GM12878 (cell line): ENCODE data around the gene RHOC. TPM values are rescaled to one million over a fixed set of nuclear protein-coding genes. Genes with fewer than 3 reads are reported as not detected.

ENCODE experiments used
- ATAC-seq: fragments of 200-7000 bp; cut with Tn5 transposase; 3 replicates; pipeline ENCODE4 v1.9.1; 2020; ENCODE audit warnings: mild to moderate bottlenecking, moderate library complexity
- BruUV-seq: library from RNA; stranded (reverse); fragments of 400-500 nt; replicated peaks from 2 replicates; lab custom pipeline; 2021; lab: Mats Ljungman, UMichigan
- CTCF ChIA-PET: fragments of 300-600 bp; sonication (Branson Sonifier 250); formaldehyde crosslinking; extraction: SDS; loops from one replicate; lab custom pipeline; 2021; ENCODE audit warnings: inconsistent platforms; lab: Yijun Ruan, JAX
- POLR2A ChIA-PET: fragments of 350-600 bp; formaldehyde crosslinking; extraction: SDS; loops from one replicate; lab custom pipeline; 2021; ENCODE audit warnings: inconsistent platforms; lab: Charles Lee
- RAD21 ChIA-PET: fragments of 300-600 bp; sonication (Branson Sonifier 250); formaldehyde crosslinking; loops from one replicate; lab custom pipeline; 2023; ENCODE audit warnings: antibody characterized with exemption; ENCODE audit not compliant: unreplicated experiment; lab: Charles Lee
- SMC1A ChIA-PET: fragments of 300-600 bp; sonication (Branson Sonifier 250); formaldehyde crosslinking; loops from one replicate; lab custom pipeline; 2023; ENCODE audit not compliant: unreplicated experiment, uncharacterized antibody; lab: Charles Lee
- DNase-seq: peaks from one replicate; pipeline ENCODE4 v3.0.0-alpha.2; 2011; ENCODE audit warnings: low read depth, low spot score
- FAIRE-seq: peaks from 3 replicates; lab custom pipeline; 2011; peaks lifted over from hg19 to GRCh38; lab: Jason Lieb, UNC
- H2AFZ ChIP-seq: 2 replicates; pipeline ENCODE4 v1.6.0; 2011; ENCODE audit warnings: low read depth, low read length, control low read depth; ENCODE audit not compliant: control insufficient read depth
- H3K27ac ChIP-seq: 2 replicates; pipeline ENCODE4 v1.5.1; 2011; ENCODE audit warnings: control low read depth; ENCODE audit not compliant: control insufficient read depth, insufficient read depth
- H3K27me3 ChIP-seq, 2 experiments: replicated peaks in 1 of 2; 2 replicates each; pipeline versions ENCODE4 v1.6.0 to v1.6.1; 2011; ENCODE audit warnings: low read length in 1 of 2; ENCODE audit not compliant: control insufficient read depth in 2 of 2, insufficient read depth in 2 of 2
- H3K36me3 ChIP-seq, 2 experiments: 2 replicates each; pipeline ENCODE4 v1.5.1; 2011; ENCODE audit warnings: low read length in 1 of 2; ENCODE audit not compliant: control insufficient read depth in 2 of 2, insufficient read depth in 2 of 2
- H3K4me1 ChIP-seq: 2 replicates; pipeline ENCODE4 v1.6.1; 2011; ENCODE audit warnings: mild to moderate bottlenecking, low read length, moderate library complexity, mixed read lengths; ENCODE audit not compliant: control insufficient read depth, insufficient read depth
- H3K4me2 ChIP-seq: 2 replicates; pipeline ENCODE4 v1.6.0; 2011; ENCODE audit warnings: control low read depth; ENCODE audit not compliant: control insufficient read depth, insufficient read depth
- H3K4me3 ChIP-seq: fragments of 200-600 bp; sonication (generic); 2 replicates; pipeline ENCODE4 v1.5.1; 2016
- H3K79me2 ChIP-seq: 2 replicates; pipeline ENCODE4 v1.6.0; 2011; ENCODE audit warnings: low read length; ENCODE audit not compliant: control insufficient read depth, insufficient read depth
- H3K9ac ChIP-seq: 2 replicates; pipeline ENCODE4 v1.8.0; 2011; ENCODE audit warnings: low read length, control low read depth, mixed read lengths; ENCODE audit not compliant: control insufficient read depth, insufficient read depth
- H3K9me3 ChIP-seq: replicated peaks from 3 replicates; pipeline ENCODE4 v1.5.1; 2011; ENCODE audit warnings: mild to moderate bottlenecking, low read length; ENCODE audit not compliant: control insufficient read depth, insufficient read depth
- H4K20me1 ChIP-seq: 2 replicates; pipeline ENCODE4 v1.6.0; 2011; ENCODE audit not compliant: control insufficient read depth, insufficient read depth
- CREB1 ChIP-seq: IDR thresholded peaks from 2 replicates; pipeline ENCODE4 v1.6.1; 2012; ENCODE audit warnings: low read depth, mild to moderate bottlenecking, inconsistent platforms
- MTA3 ChIP-seq: IDR thresholded peaks from 2 replicates; pipeline ENCODE4 v1.6.1; 2012; ENCODE audit warnings: low read length, inconsistent platforms, borderline replicate concordance
- POLR2A ChIP-seq: IDR thresholded peaks from 2 replicates; pipeline ENCODE4 v1.6.1; 2011; ENCODE audit warnings: low read depth, mild to moderate bottlenecking, low read length
- POU2F2 ChIP-seq: IDR thresholded peaks from 3 replicates; pipeline ENCODE4 v1.6.1; 2011; ENCODE audit warnings: low read depth, mild to moderate bottlenecking, low read length, borderline replicate concordance
- RB1 ChIP-seq: fragments of 450-650 bp; formaldehyde crosslinking; IDR thresholded peaks from 2 replicates; pipeline ENCODE4 v1.6.1; 2017; ENCODE audit warnings: mild to moderate bottlenecking, borderline replicate concordance
- RFX5 ChIP-seq: IDR thresholded peaks from 2 replicates; pipeline ENCODE4 v1.6.1; 2011; ENCODE audit warnings: low read depth, low read length, improper control_type of control experiment
- SMC3 ChIP-seq: IDR thresholded peaks from 2 replicates; pipeline ENCODE4 v1.6.1; 2011; ENCODE audit warnings: low read length, improper control_type of control experiment, borderline replicate concordance
- SP1 ChIP-seq: IDR thresholded peaks from one replicate; pipeline ENCODE4 v1.6.1; 2011; ENCODE audit warnings: low read depth, low read length
- STAT3 ChIP-seq: IDR thresholded peaks from 2 replicates; pipeline ENCODE4 v1.6.1; 2011; ENCODE audit warnings: low read depth, low read length, improper control_type of control experiment
- TCF7 ChIP-seq: IDR thresholded peaks from 2 replicates; pipeline ENCODE4 v1.6.1; 2014; ENCODE audit warnings: antibody characterized with exemption, borderline replicate concordance
- YY1 ChIP-seq: IDR thresholded peaks from 2 replicates; pipeline ENCODE4 v1.6.1; 2011; ENCODE audit warnings: low read depth, mild to moderate bottlenecking, low read length
- ZNF622 ChIP-seq: fragments of 450-650 bp; IDR thresholded peaks from 2 replicates; pipeline ENCODE4 v1.6.1; 2017; ENCODE audit warnings: mild to moderate bottlenecking, inconsistent platforms
- WGBS: methylation state at CpG from one replicate; pipeline ENCODE4 v1.1.6; 2016; ENCODE audit warnings: low lambda C conversion rate; ENCODE audit not compliant: insufficient replicate concordance, insufficient coverage; ENCODE audit errors: missing lambda C conversion rate; 5-methylcytosine and 5-hydroxymethylcytosine counted together
- in situ Hi-C: fragments of 300-500 bp; cut with MboI; formaldehyde crosslinking; loops from 9 replicates; pipeline ENCODE4 v1.14.3; 2018; ENCODE audit warnings: mixed read lengths
- intact Hi-C: fragments of 100-400 bp; cut with micrococcal nuclease; formaldehyde crosslinking; loops from one replicate; pipeline ENCODE4 v1.14.2; 2022; ENCODE audit not compliant: unreplicated experiment
- polyA plus RNA-seq, 11 experiments: library from polyadenylated mRNA; depleted of rRNA in 4 of 11; unstranded in 6 of 11; stranded (reverse) in 5 of 11; fragments of >200 nt; fragmentation: Nextera tagmentation in 4 of 11; fragmentation: Illumina TruSeq in 1 of 11; extraction: Ambion mirVana in 4 of 11; extraction: Trizol in 1 of 11; gene quantifications; 1 replicate in 1 of 11; 2 replicates in 10 of 11; pipeline versions ENCODE4 v1.2.1 to v1.2.3, GENCODE V29; 2011 to 2016; ENCODE audit warnings: inconsistent platforms in 2 of 11, missing spikeins in 2 of 11, low read depth in 1 of 11
- total RNA-seq, 4 experiments: library from RNA; depleted of rRNA in 3 of 4; stranded (reverse); fragments of >200 nt in 3 of 4; fragmentation: Illumina TruSeq in 1 of 4; extraction: Trizol in 1 of 4; gene quantifications; 2 replicates each; pipeline versions ENCODE4 v1.2.1 to v1.2.3, GENCODE V29; 2013 to 2021
- TF ChIP-seq, protein P1 (sequence below), 3 experiments: IDR thresholded peaks in 2 of 3; conservative IDR thresholded peaks in 1 of 3; 2 replicates each; pipeline ENCODE4 v1.5.1; 2011; ENCODE audit warnings: low read depth in 3 of 3, low read length in 3 of 3, mild to moderate bottlenecking in 3 of 3, control low read depth in 2 of 3, moderate library complexity in 2 of 3, inconsistent platforms in 1 of 3, mixed read lengths in 1 of 3; ENCODE audit not compliant: control insufficient read depth in 2 of 3, insufficient read depth in 1 of 3; ENCODE audit errors: extremely low read depth in 1 of 3
- TF ChIP-seq, protein P2 (sequence below): IDR thresholded peaks from 2 replicates; pipeline ENCODE4 v1.6.1; 2012; ENCODE audit warnings: low read depth, low read length, improper control_type of control experiment

The RHOC gene
- total and polyA plus RNA-seq, 10 of the 15 experiments (the other 5 are each of a cell fraction or from before 2014, with no cell fraction given), result 20.6 to 371 (median 158) TPM

DNA sequence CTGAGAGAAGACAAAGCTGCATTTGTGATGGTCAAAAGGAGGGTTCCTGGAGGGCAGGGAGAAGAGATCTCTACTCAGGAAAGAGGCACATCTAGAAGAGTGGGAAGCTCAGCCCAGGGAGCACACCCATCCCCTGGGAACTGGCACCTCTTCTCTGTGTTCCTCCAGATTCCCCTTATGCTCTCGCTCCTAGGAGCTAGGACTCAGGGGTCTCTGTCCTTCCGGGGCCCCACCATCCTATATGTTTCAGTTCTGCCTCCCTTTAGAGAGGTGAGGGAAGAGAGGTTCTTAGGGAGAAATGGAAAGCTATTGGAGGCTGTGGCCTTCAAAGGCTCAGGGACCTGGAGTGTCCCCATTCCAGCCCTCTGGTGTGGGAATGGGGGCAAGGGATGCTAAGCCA lies 12.8 kb upstream of the RHOC start:
- H3K4me3 ChIP-seq, result no peak overlapping the region
- H3K79me2 ChIP-seq, result no peaks in the 10 kb centered on the region
- no peak overlapping the region for H3K9ac ChIP-seq
- FAIRE-seq, result no peak
- in situ Hi-C loops (loop anchor here (5.0 kb wide), 2 partner anchors 88 to 323 kb away; no protein-coding TSS in a partner anchor), intact Hi-C loops (loop anchor here (5.0 to 10.0 kb wide), 4 partner anchors 163 to 958 kb away; partner anchors contain the start of gene MAGI3)
- DNase-seq, result no peak
- no peak overlapping the region for H3K27ac ChIP-seq
- H2AFZ ChIP-seq, result no peak overlapping the region
- no peak overlapping the region for H3K4me2 ChIP-seq
- no peaks in the 10 kb centered on the region for H3K9me3 ChIP-seq
- peaks cover 11% of the 10 kb centered on the region for H3K4me1 ChIP-seq
- peaks cover 0 to 3% of the 10 kb centered on the region in 2 experiments; a peak in 2 of 4 replicates for H3K27me3 ChIP-seq
- RAD21 ChIA-PET, result interaction anchor here (0.7 to 8.6 kb wide), 3 partner anchors 10 to 323 kb away, joined by 3 to 192 read pairs (median 3); no protein-coding TSS in a partner anchor
- SMC1A ChIA-PET, result interaction anchor here (0.6 to 8.7 kb wide), 6 partner anchors 15 to 328 kb away, joined by 3 to 178 read pairs (median 3); no protein-coding TSS in a partner anchor
- POLR2A ChIA-PET, result no interaction called here
- no peaks in the 10 kb centered on the region for H3K36me3 ChIP-seq
- 0% methylated on average over 2 of the region's 2 CpGs for WGBS
- no peak for ATAC-seq
- TF ChIP-seq ZNF622, result no peak
- TF ChIP-seq MTA3, result no peak
- H4K20me1 ChIP-seq, result no peaks in the 10 kb centered on the region
- CTCF ChIA-PET, result interaction anchor here (0.7 to 10.8 kb wide), 9 partner anchors 11 to 329 kb away, joined by 3 to 428 read pairs (median 7); no protein-coding TSS in a partner anchor
- no TSS peak for BruUV-seq

DNA sequence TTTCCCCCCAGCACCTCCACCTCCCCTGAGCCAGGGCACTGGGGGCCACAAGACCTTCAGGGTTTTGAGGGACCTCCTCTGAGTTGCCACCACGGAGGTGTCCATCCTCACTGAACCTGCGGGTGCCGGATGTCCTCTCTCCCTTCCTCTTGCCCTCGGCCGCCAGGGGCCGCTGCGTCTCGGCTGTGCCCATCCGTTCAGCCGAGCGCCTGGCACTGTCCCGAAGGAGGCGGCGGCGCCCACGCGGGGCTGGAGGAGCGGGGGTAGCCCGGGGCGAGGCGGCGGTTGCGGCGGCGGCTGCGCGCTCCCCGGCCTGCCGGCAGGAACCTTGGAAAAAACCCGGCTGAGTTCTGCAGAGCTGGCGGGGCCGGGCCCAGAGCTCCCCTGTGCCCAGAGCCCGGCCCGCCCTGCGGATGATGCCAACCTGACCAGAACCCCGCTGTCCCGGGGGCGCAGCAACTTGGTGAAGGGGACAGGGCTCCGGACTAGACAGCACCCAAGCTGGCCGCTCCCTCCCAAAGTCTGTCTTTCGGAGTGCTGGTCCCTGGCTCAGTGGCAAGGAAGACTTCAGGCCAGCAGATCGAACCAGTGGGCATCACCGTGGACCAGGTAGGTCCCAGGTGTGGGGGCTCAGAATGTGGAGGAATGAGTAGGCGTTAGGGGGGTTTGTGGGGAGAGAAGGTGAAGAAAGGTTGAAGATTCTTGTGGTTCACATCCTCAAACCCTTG lies 11.9 kb upstream of the RHOC start:
- intact Hi-C loops, result loop anchor here (5.0 to 10.0 kb wide), 4 partner anchors 163 to 958 kb away; partner anchors contain the start of gene MAGI3
- H3K79me2 ChIP-seq, result no peaks in the 10 kb centered on the region
- H4K20me1 ChIP-seq, result no peaks in the 10 kb centered on the region
- no peaks in the 10 kb centered on the region for H3K36me3 ChIP-seq
- no TSS peak for BruUV-seq
- WGBS, result 16% methylated on average over 44 of the region's 44 CpGs
- H3K27ac ChIP-seq, result no peak overlapping the region
- ChIA-PET POLR2A (interaction anchor here (0.5 to 1.3 kb wide), 2 partner anchors 87 to 1764 kb away, joined by 3 read pairs; no protein-coding TSS in a partner anchor), CTCF (interaction anchor here (0.5 to 10.8 kb wide), 20 partner anchors 9 to 668 kb away, joined by 3 to 428 read pairs (median 4); partner anchors contain the start of gene LRIG2), RAD21 (interaction anchor here (1.1 to 8.6 kb wide), 4 partner anchors 11 to 354 kb away, joined by 3 to 192 read pairs (median 4); partner anchors contain the start of gene LRIG2), SMC1A (interaction anchor here (0.7 to 8.7 kb wide), 5 partner anchors 14 to 323 kb away, joined by 3 to 178 read pairs (median 3); no protein-coding TSS in a partner anchor)
- in situ Hi-C loops, result loop anchor here (5.0 kb wide), 2 partner anchors 88 to 323 kb away; no protein-coding TSS in a partner anchor
- no peak for DNase-seq
- no peak overlapping the region for H2AFZ ChIP-seq
- peaks cover 0 to 3% of the 10 kb centered on the region in 2 experiments; a peak in 2 of 4 replicates for H3K27me3 ChIP-seq
- peak overlapping the region; percentile 22; the same call in 1 of the 2 replicates for H3K4me2 ChIP-seq
- peaks cover 16% of the 10 kb centered on the region for H3K4me1 ChIP-seq
- H3K9me3 ChIP-seq, result no peaks in the 10 kb centered on the region
- no peak for FAIRE-seq
- no peak overlapping the region for H3K4me3 ChIP-seq
- ATAC-seq, result peak; percentile 50
- no peak overlapping the region for H3K9ac ChIP-seq
- TF ChIP-seq YY1 (peak; percentile 49), STAT3 (no peak), POLR2A (no peak), TCF7 (no peak), RB1 (peak; percentile 65; the same call in 1 of the 2 replicates), SMC3 (peak; percentile 80), CREB1 (no peak), SP1 (no peak), RFX5 (no peak), POU2F2 (no peak)
- TF ChIP-seq, protein P1, sequence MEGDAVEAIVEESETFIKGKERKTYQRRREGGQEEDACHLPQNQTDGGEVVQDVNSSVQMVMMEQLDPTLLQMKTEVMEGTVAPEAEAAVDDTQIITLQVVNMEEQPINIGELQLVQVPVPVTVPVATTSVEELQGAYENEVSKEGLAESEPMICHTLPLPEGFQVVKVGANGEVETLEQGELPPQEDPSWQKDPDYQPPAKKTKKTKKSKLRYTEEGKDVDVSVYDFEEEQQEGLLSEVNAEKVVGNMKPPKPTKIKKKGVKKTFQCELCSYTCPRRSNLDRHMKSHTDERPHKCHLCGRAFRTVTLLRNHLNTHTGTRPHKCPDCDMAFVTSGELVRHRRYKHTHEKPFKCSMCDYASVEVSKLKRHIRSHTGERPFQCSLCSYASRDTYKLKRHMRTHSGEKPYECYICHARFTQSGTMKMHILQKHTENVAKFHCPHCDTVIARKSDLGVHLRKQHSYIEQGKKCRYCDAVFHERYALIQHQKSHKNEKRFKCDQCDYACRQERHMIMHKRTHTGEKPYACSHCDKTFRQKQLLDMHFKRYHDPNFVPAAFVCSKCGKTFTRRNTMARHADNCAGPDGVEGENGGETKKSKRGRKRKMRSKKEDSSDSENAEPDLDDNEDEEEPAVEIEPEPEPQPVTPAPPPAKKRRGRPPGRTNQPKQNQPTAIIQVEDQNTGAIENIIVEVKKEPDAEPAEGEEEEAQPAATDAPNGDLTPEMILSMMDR (IDR thresholded peaks at IDR 0.05 in 2 of 3, conservative IDR thresholded peaks at IDR 0.05 in 1 of 3; ENCODE audit: control insufficient read depth in 2 of 3, extremely low read depth in 1 of 3, insufficient read depth in 1 of 3, low read depth in 3 of 3, low read length in 3 of 3), result peak; percentile 78 to 95 (median 81)
- TF ChIP-seq, protein P2, sequence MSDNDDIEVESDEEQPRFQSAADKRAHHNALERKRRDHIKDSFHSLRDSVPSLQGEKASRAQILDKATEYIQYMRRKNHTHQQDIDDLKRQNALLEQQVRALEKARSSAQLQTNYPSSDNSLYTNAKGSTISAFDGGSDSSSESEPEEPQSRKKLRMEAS, result no peak; the same call in 1 of the 2 replicates
